Endometrial microvascular endothelial cells (primary cell): ENCODE measurements around the gene FKBP2. TPM values are rescaled to one million over a fixed set of nuclear protein-coding genes. Genes with fewer than 3 reads are reported as not detected.

ENCODE experiments used
- in situ Hi-C: cut with HindIII; loops from 2 replicates; pipeline ENCODE4 v1.10.0; 2017; ENCODE audit warnings: low sequenced_read_pairs, low pct_unique_long_range_greater_than_20kb; ENCODE audit errors: inconsistent ontology term
- total RNA-seq: library from RNA; depleted of rRNA; stranded (reverse); fragments of >200 nt; gene quantifications from one replicate; pipeline ENCODE4 v1.2.3, GENCODE V29; 2015; ENCODE audit errors: inconsistent ontology term

FKBP2 gene
- total RNA-seq, 1 donor from 2014 or later, result 49.9 TPM

DNA sequence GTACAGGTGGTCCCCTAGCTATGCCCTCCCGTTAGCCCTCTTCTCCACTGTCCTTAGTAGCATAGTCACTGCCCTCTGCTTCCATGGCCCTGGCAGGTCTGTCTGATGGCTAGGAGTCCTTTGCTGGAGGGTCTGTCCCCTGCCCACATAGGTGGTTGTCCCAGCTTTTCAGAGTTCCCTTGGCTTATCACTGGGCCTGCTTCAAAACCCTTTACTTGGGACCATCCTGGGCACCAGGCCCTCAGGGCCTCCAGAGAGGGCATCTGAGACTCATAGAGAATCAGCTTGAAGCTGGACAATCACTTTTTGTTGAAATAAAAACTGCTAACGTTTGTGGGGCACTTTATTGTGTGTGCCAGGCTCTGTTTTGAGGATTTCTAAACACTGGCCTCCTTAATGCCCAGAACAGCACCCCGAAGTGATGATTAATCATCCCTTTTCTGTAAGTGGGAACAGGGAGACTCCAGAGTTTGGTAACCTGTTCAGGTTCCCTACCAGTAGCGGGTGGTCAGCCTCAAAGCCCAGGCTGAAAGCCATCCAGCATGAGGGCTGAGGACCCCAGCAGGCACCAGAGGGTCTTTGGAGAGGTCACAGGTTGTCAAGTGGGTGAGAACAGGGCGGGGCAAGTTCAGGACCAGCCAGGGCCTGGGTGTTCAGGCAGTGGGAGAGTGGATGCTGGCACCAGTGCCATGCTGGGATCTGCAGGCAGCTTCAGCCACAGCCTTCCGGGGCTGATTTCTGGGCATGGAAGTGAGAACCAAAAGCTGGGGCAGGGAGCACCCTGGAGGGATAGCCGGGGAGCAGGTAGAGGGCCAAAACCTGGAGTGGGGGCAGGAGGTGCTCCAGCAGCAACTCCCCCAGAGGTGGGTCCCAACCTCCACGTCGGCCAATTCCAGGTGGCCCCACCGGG, 49.7 kb downstream of the FKBP2 start:
- in situ Hi-C loops, result no loop called here

GRCh38 chr11:64291262-64291751, 50.4 kb downstream of the FKBP2 start, which contains the start of gene KCNK4:
KCNK4 (plus strand) TSS chr11:64291302; CDS start chr11:64293019, 1,717 bp downstream.
- in situ Hi-C loops, result no loop called here

DNA sequence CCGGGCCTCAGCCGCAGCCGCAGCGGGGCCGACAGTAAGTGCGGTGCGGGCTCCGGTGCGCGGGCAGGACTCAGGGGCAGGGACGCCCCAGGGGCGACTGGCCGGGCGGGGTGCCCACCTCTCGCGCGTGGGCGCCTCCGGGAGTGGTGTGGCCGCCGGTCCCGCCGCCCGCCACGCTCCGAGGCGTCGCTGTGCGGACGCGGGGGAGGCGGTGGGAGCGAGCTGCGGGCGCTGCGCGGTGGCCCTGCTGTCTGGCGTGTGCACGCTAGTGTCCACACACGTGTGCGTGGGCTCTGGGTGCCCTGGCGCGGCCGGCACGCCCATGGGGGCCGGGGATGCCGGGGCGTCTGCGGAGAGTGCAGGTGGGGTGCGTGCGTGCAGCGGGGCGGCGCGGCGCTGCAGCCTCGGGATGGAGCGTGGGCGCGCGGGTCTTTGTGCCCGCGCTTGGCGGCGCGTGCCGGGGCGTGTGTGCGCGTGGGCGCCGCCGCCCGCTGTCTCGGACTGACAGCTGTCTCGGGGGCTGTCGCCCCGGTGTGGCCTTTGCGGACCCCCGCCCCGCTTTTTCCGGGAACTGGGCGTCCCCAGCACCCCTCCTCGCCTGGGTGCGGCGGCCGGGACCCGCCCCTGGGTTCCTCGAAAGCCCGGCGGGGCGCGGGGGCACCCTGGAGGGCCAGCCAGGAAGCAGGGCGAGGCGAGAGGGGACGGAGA, 51.0 kb downstream of the FKBP2 start:
- in situ Hi-C loops, result no loop called here

- in situ Hi-C loops, result no loop called here
Observed at GRCh38 chr11:64292460-64293254, 51.8 kb downstream of the FKBP2 start.

Other genes with a start within 250 kb of the FKBP2 start
- not detected for gene FLRT1, start 205.2 kb upstream of the FKBP2 start, total RNA-seq
- 16.0 TPM for gene MACROD1, start 75.0 kb upstream of the FKBP2 start, total RNA-seq
- gene STIP1, start 54.9 kb upstream of the FKBP2 start, total RNA-seq, result 303 TPM
- gene FERMT3, start 34.4 kb upstream of the FKBP2 start, total RNA-seq, result 47.3 TPM
- 120 TPM for gene TRPT1, start 14.9 kb upstream of the FKBP2 start, total RNA-seq
- 61.4 TPM for gene NUDT22, start 14.8 kb upstream of the FKBP2 start, total RNA-seq
- 14.7 TPM for gene DNAJC4, start 10.5 kb upstream of the FKBP2 start, total RNA-seq
- gene VEGFB, start 6.5 kb upstream of the FKBP2 start, total RNA-seq, result 44.2 TPM
- 283 TPM for gene PPP1R14B, start 5.8 kb downstream of the FKBP2 start, total RNA-seq
- 61.8 TPM for gene PLCB3, start 10.4 kb downstream of the FKBP2 start, total RNA-seq
- gene BAD, start 43.6 kb downstream of the FKBP2 start, total RNA-seq, result 91.0 TPM
- gene GPR137, start 44.8 kb downstream of the FKBP2 start, total RNA-seq, result 26.8 TPM
- not detected for gene KCNK4, start 50.2 kb downstream of the FKBP2 start, total RNA-seq
- gene CATSPERZ, start 59.3 kb downstream of the FKBP2 start, total RNA-seq, result 3.5 TPM
- gene ESRRA, start 64.4 kb downstream of the FKBP2 start, total RNA-seq, result 44.8 TPM
- 256 TPM for gene TRMT112, start 76.5 kb downstream of the FKBP2 start, total RNA-seq
- 225 TPM for gene PRDX5, start 77.0 kb downstream of the FKBP2 start, total RNA-seq
- 8.5 TPM for gene CCDC88B, start 99.1 kb downstream of the FKBP2 start, total RNA-seq
- gene RPS6KA4, start 118.1 kb downstream of the FKBP2 start, total RNA-seq, result 69.0 TPM